ENCODE data around the gene WWOX.

WWOX gene

GRCh38 chr16:78437352-78437968 is 338.0 kb downstream of the WWOX start:
- DNase-seq (ENCODE audit: low read depth in 2 of 2) = no peak

GRCh38 chr16:78438219-78438618 is 338.8 kb downstream of the WWOX start:
- DNase-seq (ENCODE audit: low read depth in 2 of 2) = no peak

- no peak for DNase-seq (ENCODE audit: low read depth in 2 of 2)
Measured at GRCh38 chr16:78438632-78439031, 339.2 kb downstream of the WWOX start.

DNA sequence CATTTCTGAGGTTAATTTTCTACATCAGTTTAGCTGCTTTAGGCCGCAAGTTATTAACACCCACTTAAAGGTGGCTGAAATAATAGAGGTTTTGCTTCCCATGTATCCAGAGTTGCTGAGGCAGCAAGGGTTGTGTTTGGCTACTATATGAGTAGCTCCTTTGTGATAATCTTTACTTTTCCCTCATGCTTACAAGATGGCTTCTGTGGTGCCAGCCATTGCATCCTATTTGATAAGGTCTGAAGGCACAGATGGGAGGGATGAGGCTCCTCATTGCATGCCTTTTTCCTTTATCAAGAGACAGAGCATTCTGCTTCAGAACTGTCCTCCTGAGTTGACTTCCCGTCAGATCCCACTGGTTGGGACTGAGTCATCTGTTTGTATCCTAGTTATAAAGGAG is 340.2 kb downstream of the WWOX start:
- no peak for DNase-seq (ENCODE audit: low read depth in 2 of 2)

GRCh38 chr16:78441298-78441697 is 341.8 kb downstream of the WWOX start:
- no peak for DNase-seq (ENCODE audit: low read depth in 2 of 2)

DNA sequence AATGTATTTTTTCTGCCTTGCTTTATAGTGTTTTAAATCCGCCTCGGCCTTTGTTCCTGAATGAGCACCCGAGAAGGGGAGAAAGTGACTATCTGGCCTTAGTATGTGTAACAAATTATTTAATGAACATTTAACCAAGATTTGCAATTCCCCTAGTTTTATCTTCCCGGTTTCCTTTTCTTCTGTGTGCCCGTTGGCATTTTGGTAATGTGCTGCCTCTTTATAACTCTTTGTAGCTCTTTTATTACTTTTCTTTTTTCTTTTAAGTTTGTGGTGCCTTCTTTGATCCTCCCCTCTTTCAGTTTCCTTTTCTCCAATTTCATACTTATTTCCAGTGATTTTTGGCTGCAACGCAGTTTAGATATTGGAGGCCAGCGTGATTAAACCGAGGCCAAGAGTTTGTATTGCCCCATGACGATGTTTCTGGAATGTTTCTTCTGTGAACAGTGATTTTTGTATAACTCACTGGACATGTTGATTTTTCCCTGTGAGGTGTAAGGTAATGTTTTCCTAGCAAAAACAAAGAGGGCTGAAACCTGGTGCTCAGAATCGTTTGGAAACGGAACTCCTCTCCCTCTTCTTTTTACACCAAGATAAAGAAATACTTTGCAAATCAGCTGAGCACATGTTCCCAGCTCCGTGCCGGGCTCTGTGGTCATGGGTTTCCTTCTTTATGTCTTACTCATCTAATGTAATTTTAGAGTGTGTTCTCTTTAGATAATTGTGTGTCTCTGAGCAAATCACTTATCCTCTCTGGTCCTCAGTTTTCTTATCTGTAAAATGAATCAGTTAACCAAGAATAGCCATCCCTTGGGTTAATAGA is 344.3 kb downstream of the WWOX start:
- DNase-seq (ENCODE audit: low read depth in 2 of 2) = no peak

GRCh38 chr16:78445818-78446217 is 346.4 kb downstream of the WWOX start:
- no peak for DNase-seq (ENCODE audit: low read depth in 2 of 2)

DNA sequence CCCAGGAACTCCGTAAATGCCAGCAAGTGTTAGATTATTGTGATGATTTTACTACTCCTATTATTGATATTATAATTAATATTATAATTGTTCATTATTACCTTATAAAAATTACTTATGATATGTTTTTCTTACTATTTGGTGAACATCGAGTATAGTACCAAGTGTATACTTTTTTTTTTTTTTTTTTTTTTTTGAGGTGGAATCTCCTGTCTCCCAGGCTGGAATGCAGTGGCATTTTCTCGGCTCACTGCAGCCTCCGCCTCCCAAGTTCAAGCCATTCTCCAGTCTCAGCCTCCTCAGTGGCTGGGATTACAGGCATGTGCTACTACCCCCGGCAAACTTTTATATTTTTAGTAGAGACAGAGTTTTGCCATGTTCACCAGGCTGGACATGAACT is 347.0 kb downstream of the WWOX start:
- no peak for DNase-seq (ENCODE audit: low read depth in 2 of 2)

DNA sequence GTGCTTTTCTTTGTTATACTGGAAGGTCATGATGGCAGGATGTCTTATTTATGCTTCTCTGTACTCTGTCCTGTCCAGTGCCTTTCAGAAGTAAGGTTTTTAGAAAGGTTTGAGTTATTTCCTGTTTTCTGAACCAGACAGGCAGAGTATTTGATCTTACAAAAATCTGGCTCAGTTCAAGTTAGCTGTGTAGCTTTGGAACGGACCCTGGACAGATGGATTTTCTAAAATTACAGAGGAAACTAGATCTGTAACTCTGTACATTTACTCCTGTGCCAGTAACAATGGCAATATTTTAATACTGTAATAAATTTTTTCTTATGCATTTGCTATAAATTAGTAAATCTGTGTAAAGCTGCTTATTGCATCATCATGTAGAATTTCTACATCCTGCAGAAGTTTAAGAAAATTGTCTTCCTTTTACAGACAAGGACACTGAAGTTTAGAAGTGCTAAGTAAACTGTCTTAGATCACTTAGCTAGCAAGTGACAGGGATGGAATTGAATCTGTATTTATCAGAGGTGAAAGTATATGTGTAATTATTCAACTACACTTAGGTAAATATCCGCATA is 347.6 kb downstream of the WWOX start:
- no peak for DNase-seq (ENCODE audit: low read depth in 2 of 2)

- no peak for DNase-seq (ENCODE audit: low read depth in 2 of 2)
Measured at GRCh38 chr16:78448658-78449271, 349.3 kb downstream of the WWOX start.

- no peak for DNase-seq (ENCODE audit: low read depth in 2 of 2)
Measured at GRCh38 chr16:78450255-78450654, 350.8 kb downstream of the WWOX start.

DNA sequence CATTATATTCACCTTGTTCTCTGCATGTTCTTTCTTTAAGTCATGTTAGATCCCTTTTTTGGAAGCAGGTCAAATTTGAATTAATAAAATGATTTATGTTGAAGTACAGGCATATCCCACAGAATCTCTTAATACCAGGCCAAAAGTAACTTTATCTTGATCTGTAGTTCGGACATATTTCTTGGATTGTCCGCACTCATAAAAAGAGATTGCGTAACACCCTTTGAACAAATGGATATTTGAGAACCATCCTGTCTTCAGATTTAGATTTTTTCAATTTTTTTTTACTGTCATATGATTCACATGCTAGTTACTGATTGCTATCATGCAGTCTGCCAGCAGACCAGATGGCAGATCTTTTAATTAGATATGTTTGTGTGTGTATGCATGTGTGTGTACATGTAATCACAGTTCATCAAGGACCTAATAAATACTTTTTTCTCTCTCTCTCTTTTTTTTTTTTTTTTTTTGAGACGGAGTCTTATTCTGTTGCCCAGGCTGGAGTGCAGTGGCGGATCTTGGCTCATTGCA is 352.6 kb downstream of the WWOX start:
- DNase-seq (ENCODE audit: low read depth in 2 of 2) = no peak

GRCh38 chr16:78455861-78456260 is 356.4 kb downstream of the WWOX start:
- DNase-seq (ENCODE audit: low read depth in 2 of 2) = no peak

DNA sequence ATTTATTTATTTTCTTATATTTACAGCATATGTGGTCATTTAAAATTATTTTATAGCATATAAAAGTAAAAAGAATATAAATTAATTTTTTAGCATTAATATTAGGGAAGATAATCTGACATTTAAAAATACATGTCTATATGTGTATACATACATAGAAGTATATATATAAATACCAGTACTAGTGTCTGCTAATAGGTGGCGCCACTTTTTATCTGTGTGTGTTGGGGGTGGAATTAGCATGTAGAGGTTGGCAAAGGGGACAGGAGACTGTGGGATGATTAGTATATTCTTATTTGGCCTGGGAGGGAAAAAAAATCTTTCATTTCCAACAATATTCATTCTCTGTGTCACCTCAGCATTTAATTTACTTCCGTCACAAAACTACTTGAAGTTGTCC is 359.1 kb downstream of the WWOX start:
- DNase-seq (ENCODE audit: low read depth in 2 of 2) = no peak

- no peak for DNase-seq (ENCODE audit: low read depth in 2 of 2)
Measured at GRCh38 chr16:78460428-78460827, 361.0 kb downstream of the WWOX start.

DNA sequence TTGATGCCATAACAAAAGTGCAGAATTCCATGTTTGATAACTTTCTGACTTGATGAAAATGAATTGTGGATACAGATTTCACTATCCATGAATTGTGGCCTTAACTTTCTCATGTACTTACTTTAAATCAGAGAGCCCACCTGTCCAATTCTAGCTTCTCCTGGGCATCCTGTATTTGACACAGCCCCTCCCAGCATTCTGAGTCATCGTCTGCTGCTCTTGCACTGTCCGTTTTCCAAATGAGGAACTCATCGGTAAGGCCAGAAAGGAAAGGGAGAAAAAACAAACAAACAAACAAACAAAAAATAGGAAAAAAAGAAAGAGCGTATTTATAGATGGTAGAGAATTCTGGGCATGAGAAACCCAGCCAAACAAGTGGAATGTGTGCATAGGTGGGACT is 361.6 kb downstream of the WWOX start:
- DNase-seq (ENCODE audit: low read depth in 2 of 2) = no peak

- DNase-seq (ENCODE audit: low read depth in 2 of 2) = no peak
Measured at GRCh38 chr16:78461496-78462287, 362.2 kb downstream of the WWOX start.

DNA sequence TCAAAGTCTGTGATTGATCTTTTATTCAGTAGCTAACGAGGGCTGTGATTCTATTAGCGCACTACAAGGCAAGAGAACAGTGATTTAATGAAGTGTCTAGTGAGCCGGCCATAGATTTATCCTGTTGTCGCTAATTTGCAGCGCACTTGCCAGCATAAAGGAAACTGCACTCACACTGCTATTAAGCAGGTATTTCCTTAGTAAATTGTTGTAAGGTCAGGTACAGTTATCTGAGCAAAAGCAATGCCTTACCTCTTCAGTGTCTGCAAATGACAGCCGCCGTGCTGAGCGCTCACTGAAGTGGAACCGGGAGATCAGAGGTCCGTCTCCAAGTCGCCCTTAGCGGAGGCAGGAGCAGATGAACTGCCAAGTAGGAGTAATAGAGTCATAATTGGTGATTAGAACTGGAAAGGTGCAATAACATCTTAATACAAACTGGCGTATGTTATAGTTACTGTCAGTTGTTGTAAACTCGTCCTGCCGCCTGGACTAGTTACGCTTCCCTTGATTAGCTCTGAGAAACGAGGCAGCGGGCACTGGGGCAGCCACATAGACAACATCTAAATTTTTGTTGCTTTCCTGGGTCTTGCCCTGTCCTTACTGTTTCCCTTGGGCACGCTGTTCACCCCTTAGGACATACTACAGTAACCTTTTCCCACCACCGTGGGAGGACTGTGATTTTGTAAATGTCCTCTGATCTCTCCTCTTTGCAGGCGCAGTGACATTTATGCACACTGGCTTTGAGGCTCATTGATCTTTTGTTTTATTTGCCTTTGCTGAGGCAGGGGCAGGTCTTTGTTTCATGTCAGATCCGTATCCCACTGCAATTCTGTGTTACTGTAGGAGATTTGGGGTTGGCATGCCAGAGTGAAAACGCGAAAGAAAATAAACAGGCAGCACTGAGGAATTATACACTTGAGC is 363.1 kb downstream of the WWOX start:
- no peak for DNase-seq (ENCODE audit: low read depth in 2 of 2)

- DNase-seq (ENCODE audit: low read depth in 2 of 2) = no peak
Measured at GRCh38 chr16:78463591-78463990, 364.1 kb downstream of the WWOX start.

DNA sequence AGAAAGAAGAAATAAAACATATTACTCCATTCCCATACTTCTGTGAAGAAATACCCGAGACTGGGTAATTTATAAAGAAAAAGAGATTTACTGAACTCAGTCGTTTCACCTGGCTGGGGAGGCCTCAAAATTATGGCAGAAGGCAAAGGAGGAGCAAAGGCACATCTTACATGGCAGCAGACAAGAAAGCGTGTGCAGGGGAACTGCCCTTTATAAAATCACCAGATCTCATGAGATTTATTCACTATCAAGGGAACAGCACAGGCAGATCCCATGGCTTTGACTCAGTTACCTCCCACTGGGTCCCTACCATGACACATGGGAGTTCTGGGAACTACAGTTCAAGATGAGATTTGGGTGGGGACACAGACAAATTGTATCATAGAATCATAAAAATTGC is 365.4 kb downstream of the WWOX start:
- no peak for DNase-seq (ENCODE audit: low read depth in 2 of 2)

DNA sequence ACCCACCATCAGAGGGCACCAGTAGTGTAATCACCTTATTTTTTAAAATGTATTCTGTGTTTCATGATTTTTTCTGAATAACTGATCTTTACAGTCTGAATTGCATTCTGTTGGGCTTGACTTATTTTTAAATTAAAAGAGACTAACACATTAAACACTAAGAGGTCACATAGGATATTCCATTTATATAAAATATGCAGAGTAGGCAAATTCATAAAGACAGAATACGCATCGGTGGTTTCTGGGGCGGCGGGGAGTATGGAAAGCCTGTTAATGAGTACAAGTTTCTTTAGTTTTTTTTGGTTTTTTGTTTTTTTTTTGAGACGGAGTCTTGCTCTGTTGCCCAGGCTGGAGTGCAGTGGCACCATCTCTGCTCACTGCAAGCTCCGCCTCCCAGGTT is 366.3 kb downstream of the WWOX start:
- no peak for DNase-seq (ENCODE audit: low read depth in 2 of 2)

Measured in activated CD8-positive, alpha-beta memory T cell treated with anti-CD3 and anti-CD28 coated beads for 4 hours (primary cell).